Hippocampal formation (tissue), 2 donors: ENCODE data around the gene DCAF11.
A peak's percentile ranks its signal among the peaks of the same experiment; 100 is the strongest.

ENCODE experiments used
- DNase-seq, 2 donors: peaks; one replicate each; lab custom pipeline; 2025; lab: John Stamatoyannopoulos, UW

DCAF11 gene

DNA sequence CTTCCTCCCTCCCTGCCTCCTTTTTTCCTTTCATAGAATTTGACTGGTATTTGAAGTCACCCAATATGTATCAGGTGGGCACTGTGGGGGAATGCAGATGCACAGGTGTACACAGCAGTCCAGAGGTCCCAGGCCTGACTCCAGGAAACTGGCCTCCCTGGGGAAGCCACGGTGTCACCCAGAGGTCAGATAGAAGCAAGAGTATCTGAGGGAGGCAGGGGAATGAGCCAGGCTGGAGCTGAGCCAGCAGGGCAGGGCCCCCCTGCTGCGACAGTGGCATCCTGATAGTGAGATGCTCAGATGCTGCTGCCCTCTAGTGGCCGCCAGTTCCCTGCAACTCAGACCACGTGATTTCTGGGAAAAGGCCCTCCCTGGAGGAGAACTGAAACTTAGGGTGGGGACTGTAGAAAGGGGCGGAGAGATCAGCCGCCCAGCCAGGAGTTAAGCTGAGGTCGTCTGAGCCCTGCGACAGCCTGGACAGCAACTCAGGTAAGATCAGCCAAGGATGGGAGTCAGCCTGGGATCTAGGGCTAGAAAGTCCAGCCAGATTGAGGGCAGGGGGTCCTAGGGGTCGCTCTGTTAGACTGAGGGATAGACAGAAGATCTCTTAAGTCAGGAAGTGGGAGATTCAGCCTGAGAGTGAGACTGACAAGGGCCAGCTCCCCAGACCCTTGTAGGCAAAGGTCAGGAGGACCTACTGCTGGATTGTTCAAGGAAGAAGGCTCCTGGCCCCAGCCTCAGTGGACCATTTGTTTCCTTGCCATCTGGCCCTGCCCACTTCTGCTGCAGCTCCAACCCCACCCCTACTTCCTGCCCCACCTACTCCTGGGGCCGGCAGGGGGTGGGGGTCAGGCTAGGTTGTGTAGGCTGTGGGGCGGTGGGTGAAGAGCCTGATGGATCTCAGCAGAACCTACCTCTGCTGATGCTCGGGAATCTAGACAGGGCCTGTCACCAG is 46.5 kb downstream of the DCAF11 start, which contains the start of gene IRF9:
Gene IRF9, plus strand, starts transcription at position 416 of the 955 bp plus-strand sequence. CDS start 880 bp downstream, outside the sequence.
- DNase-seq, result peak; percentile 93 to 94

DNA sequence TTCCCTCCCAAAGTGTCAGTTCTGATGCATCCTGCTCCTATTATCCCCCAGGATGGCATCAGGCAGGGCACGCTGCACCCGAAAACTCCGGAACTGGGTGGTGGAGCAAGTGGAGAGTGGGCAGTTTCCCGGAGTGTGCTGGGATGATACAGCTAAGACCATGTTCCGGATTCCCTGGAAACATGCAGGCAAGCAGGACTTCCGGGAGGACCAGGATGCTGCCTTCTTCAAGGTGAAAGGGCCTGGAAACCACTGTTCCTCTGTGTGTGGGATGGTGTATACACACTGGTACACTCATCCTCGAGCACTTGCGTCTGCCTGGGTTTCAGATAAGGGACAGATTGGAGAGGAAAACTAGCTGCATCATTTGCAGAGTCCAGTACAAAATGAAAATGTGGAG is 47.5 kb downstream of the DCAF11 start:
- no peak for DNase-seq

DNA sequence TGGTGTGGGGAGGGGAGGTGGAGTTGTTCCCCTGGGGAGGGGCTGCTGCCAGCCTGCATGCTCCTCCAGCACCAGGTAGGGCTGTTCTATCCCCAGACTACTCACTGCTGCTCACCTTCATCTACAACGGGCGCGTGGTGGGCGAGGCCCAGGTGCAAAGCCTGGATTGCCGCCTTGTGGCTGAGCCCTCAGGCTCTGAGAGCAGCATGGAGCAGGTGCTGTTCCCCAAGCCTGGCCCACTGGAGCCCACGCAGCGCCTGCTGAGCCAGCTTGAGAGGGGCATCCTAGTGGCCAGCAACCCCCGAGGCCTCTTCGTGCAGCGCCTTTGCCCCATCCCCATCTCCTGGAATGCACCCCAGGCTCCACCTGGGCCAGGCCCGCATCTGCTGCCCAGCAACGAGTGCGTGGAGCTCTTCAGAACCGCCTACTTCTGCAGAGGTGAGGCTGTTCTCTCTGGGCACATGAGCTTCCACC is 50.0 kb downstream of the DCAF11 start:
- no peak for DNase-seq

DNA sequence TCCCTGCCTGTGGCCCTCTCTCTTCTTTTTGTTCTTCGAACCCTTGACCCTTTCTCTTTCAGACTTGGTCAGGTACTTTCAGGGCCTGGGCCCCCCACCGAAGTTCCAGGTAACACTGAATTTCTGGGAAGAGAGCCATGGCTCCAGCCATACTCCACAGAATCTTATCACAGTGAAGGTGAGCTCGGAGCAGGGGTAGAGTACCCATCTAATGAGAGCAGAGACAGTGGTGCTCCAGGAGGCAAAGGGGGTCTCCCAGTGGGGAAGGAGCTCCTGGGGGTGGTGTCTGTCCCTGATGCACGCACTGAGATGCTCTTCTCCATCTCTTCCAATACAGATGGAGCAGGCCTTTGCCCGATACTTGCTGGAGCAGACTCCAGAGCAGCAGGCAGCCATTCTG is 51.2 kb downstream of the DCAF11 start:
- DNase-seq, result no peak

DNA sequence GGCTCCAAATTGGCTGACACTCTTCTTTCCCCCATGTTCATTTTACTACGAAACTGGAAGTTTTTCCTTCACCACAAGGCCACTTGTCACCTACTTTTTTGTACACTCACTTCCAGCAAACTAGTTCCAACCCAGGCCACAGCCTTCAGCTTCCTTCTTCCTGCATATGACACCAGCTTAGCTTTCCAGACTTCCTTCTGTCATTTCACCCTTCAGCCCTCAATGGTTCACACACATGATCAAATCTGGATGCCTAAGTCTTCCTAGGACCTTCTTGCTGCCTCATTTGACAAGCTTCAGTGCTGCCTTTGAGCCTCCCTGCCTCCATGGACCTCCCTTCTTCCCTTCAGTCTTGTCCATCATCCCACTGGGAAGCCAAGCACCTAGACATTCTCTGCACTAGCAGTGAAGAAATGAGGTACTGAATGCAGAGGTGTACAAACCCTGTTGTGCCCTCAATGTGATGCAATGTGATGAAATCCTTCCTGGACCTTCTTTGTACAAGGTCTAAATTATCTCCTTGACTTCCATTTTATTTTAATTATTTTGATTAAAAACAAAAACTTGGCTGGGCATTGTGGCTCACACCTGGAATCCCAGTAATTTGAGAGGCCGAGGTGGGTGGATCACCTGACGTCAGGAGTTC is 53.0 kb downstream of the DCAF11 start:
- no peak for DNase-seq

DNA sequence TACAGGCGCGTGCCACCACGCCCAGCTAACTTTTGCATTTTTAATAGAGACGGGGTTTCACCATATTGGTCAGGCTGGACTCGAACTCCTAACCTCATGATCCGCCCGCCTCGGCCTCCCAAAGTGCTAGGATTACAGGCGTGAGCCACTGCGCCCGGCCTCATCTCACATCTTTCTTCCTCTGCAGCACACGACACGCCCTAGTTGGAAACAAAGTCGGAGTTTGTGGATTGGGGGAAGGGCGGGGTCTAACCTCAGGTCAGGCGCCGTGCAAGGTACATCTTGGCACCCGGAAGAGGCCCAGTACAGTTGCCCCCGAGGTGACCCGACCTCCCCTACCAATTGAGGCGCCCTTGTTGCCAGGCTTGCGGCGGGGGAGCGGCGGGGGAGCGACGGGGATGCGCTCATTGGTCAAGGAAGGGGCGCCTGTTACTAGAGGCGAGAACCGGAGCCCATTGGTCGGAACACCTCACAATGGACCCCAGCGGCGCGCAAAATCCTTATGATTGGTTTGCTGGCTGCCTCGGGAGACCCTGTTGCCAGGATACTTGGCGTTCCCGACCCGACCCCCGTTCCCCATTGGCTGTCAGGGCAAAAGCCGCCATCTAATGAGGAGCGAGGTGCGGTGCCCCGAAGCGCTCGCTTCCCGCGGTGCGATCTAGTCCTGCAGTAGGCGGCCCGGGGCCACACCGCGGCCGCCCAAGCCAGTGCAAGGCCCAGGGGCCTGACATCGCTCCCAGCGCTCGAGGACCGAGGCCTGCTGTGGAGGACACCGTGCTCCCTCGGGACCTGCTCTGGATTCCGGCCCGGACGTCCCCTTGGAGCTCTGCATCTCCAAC is 57.1 kb downstream of the DCAF11 start, which contains the start of gene REC8:
Gene REC8, plus strand, starts transcription at position 659 of the 839 bp plus-strand sequence. CDS start 473 bp downstream, outside the sequence.
- DNase-seq, result peak; percentile 90 to 92

DNA sequence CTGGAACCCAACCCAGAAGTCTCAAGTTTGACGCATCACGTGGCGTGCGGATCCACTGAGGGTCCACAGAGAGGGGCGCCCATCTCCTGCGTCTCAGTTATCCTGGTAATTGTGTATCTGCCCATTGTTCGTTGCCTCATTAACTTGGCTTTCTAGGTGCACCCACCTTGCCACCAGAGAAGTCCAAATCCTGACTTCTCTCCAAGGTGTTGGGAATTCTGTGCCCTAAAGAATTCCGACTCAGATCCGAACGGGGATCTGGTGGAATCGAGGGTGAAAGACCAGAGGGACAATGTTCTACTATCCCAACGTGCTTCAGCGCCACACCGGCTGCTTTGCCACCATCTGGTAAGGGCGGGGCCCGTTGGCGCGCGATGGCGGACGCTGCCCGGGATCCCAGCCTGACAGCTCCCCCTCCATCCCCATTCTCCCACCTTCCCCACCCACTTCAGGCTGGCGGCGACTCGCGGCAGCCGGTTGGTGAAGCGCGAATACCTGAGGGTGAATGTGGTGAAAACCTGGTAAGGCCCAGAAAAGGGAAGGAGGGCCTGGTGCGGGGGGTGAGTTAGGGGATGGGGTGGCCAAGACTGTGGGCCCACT is 57.8 kb downstream of the DCAF11 start:
- peak in 1 of 2 donors; percentile 48 for DNase-seq

DNA sequence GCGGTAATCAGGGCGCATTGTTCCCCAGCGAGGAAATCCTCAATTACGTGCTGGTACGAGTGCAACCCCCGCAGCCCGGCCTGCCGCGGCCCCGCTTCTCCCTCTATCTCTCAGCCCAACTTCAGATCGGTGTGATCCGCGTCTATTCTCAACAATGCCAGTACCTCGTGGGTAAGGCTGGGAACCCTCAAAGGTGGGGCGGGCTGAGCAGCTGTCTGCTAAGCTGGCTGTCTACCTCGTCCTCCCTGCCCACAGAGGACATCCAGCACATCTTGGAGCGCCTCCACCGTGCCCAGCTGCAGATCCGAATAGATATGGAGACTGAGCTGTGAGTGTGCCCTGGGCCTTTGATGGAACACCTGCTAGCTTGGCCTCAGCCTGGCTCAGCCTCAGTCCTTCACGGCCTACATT is 58.3 kb downstream of the DCAF11 start:
- DNase-seq, result no peak
